Astrocyte (in vitro differentiated cells and primary cell): ENCODE measurements around the gene THUMPD2.

ENCODE experiments used
- CTCF ChIP-seq: IDR thresholded peaks from 2 replicates; pipeline ENCODE4 v1.5.1; 2011; ENCODE audit warnings: low read depth, mild to moderate bottlenecking, inconsistent platforms, low read length, moderate library complexity; ENCODE audit not compliant: insufficient read depth
- EZH2 ChIP-seq: IDR thresholded peaks from 2 replicates; pipeline ENCODE4 v1.6.1; 2012; ENCODE audit warnings: mild to moderate bottlenecking, low read length, inconsistent platforms; ENCODE audit not compliant: insufficient read depth

GRCh38 chr2:39733070-39733674 lies 45.9 kb downstream of the THUMPD2 start:
- TF ChIP-seq CTCF, result no peak
- TF ChIP-seq EZH2, result no peak
